H1 (cell line): ENCODE data around the gene RNF38.
A peak's percentile ranks its signal among the peaks of the same experiment; 100 is the strongest.

Experiments
- CTCF ChIP-seq, 3 experiments: IDR thresholded peaks; 1 replicate in 2 of 3; 2 replicates in 1 of 3; pipeline versions ENCODE4 v1.5.1 to v1.6.1; 2011; ENCODE audit warnings: low read length in 3 of 3, mild to moderate bottlenecking in 3 of 3, inconsistent platforms in 2 of 3, low read depth in 1 of 3, moderate library complexity in 1 of 3; ENCODE audit not compliant: insufficient read depth in 1 of 3; ENCODE audit errors: control extremely low read depth in 1 of 3
- SIRT6 ChIP-seq: IDR thresholded peaks from one replicate; pipeline ENCODE4 v1.7.1; 2012; ENCODE audit warnings: low read length, inconsistent platforms
- SP1 ChIP-seq: IDR thresholded peaks from 2 replicates; pipeline ENCODE4 v1.6.1; 2011; ENCODE audit warnings: low read depth, low read length
- SP2 ChIP-seq: IDR thresholded peaks from 2 replicates; pipeline ENCODE4 v1.6.1; 2012; ENCODE audit warnings: mild to moderate bottlenecking, low read length, inconsistent platforms
- TAF1 ChIP-seq: IDR thresholded peaks from 2 replicates; pipeline ENCODE4 v1.6.1; 2011; ENCODE audit warnings: mild to moderate bottlenecking, low read depth, low read length
- TEAD4 ChIP-seq: IDR thresholded peaks from 2 replicates; pipeline ENCODE4 v1.6.1; 2012; ENCODE audit warnings: low read depth, low read length, inconsistent platforms, mixed read lengths
- TF ChIP-seq, protein P1 (sequence below): IDR thresholded peaks from 2 replicates; pipeline ENCODE4 v1.6.1; 2012; ENCODE audit warnings: low read length, inconsistent platforms

- TF ChIP-seq SP1, result no peak
- TF ChIP-seq, protein P1, sequence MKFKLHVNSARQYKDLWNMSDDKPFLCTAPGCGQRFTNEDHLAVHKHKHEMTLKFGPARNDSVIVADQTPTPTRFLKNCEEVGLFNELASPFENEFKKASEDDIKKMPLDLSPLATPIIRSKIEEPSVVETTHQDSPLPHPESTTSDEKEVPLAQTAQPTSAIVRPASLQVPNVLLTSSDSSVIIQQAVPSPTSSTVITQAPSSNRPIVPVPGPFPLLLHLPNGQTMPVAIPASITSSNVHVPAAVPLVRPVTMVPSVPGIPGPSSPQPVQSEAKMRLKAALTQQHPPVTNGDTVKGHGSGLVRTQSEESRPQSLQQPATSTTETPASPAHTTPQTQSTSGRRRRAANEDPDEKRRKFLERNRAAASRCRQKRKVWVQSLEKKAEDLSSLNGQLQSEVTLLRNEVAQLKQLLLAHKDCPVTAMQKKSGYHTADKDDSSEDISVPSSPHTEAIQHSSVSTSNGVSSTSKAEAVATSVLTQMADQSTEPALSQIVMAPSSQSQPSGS, result no peak
- no peak for TF ChIP-seq TAF1
- no peak for TF ChIP-seq SP2
- TF ChIP-seq CTCF (IDR thresholded peaks at IDR 0.05; ENCODE audit: control extremely low read depth in 1 of 3, insufficient read depth in 1 of 3, low read depth in 1 of 3, low read length in 3 of 3), result no peak
- no peak for TF ChIP-seq SIRT6
- 0 out of 2 replicates have a peak, but pooled peaks have one; percentile 30 for TF ChIP-seq TEAD4
Observed at GRCh38 chr9:36441966-36442365, 41.9 kb upstream of the RNF38 start.
